Measurements from ENCODE around the gene PCSK1N.
A peak's percentile ranks its signal among the peaks of the same experiment; 100 is the strongest.

The PCSK1N gene

DNA sequence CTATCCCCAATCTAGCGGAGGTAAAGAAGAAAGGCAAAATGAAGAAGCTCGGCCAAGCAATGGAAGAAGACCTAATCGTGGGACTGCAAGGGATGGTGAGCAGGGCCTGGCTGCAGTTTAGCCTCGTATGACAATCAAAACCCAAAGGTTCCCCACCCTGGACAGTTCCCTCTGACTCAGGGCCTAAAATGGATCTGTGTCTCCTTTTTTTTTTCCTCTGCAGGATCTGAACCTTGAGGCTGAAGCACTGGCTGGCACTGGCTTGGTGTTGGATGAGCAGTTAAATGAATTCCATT, 32.6 kb downstream of the PCSK1N start:
- no peaks in the 10 kb centered on the region for H3K9me3 ChIP-seq (ENCODE audit: control insufficient read depth in 5 of 5, low read length in 5 of 5)
- H3K27me3 ChIP-seq (ENCODE audit: control insufficient read depth in 5 of 5, insufficient read depth in 4 of 5, low read length in 5 of 5), result peaks cover 0 to 6% (median 3%) of the 10 kb centered on the region in 5 donors
- H3K27ac ChIP-seq (ENCODE audit: low read depth, low read length), result peak overlapping the region; percentile 90
- peak overlapping the region in 2 of 5 donors; percentile 63 to 86 for H3K9ac ChIP-seq (ENCODE audit: low read length in 5 of 5)
- H3K4me3 ChIP-seq (ENCODE audit: low read depth in 1 of 5, low read length in 5 of 5), result peak overlapping the region; percentile 10 to 83 (median 72)
- peaks cover 5 to 22% (median 13%) of the 10 kb centered on the region in 5 donors for H3K36me3 ChIP-seq (ENCODE audit: control insufficient read depth in 5 of 5, insufficient read depth in 5 of 5, low read length in 5 of 5)
- H3K4me1 ChIP-seq (ENCODE audit: control insufficient read depth in 5 of 5, insufficient read depth in 5 of 5, low read length in 5 of 5), result peaks cover 0 to 16% (median 11%) of the 10 kb centered on the region in 5 donors

DNA sequence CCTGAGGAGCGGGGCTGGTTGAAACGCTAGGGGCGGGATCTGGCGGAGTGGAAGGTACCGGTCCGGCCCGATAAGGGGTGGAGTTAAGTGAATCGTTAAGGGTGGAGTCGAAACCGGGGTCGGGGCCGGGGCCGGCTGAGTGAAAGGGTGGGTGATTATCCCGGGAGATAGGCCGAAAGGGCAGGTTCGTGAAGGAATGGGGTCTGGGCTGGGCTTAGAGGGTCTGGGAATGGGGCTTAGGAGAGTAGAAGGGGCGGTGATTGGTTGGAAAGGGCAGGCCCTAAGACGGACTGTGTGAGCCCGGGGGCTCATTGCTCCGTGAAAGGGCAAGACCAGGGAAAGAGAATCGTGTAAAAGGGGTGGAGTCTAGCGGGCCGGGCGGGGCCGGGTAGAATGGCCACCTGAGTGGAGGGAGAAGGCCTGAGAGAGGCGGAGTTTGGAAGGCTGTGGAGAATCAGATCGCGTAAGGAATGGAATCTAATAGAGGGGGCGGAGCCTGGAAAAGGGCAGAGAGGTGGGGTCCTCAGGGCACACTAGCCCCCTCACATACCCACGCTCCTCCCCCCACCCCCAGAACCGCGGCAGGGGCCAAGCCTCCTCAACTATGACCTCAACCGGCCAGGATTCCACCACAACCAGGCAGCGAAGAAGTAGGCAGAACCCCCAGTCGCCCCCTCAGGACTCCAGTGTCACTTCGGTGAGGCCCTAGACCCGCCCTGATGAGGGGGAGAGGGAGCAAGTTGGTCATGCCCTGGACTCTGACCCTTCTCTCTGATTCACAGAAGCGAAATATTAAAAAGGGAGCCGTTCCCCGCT, 33.1 kb downstream of the PCSK1N start:
- Histone ChIP-seq H3K36me3 (ENCODE audit: control insufficient read depth in 5 of 5, insufficient read depth in 5 of 5, low read length in 5 of 5) (peaks cover 5 to 20% (median 11%) of the 10 kb centered on the region in 5 donors), H3K4me1 (ENCODE audit: control insufficient read depth in 5 of 5, insufficient read depth in 5 of 5, low read length in 5 of 5) (peaks cover 0 to 16% (median 11%) of the 10 kb centered on the region in 5 donors), H3K4me3 (ENCODE audit: low read depth in 1 of 5, low read length in 5 of 5) (peak overlapping the region; percentile 60 to 83 (median 72)), H3K27ac (ENCODE audit: low read depth, low read length) (peak overlapping the region; percentile 90), H3K27me3 (ENCODE audit: control insufficient read depth in 5 of 5, insufficient read depth in 4 of 5, low read length in 5 of 5) (peaks cover 0 to 9% (median 3%) of the 10 kb centered on the region in 5 donors), H3K9me3 (ENCODE audit: control insufficient read depth in 5 of 5, low read length in 5 of 5) (no peaks in the 10 kb centered on the region), H3K9ac (ENCODE audit: low read length in 5 of 5) (peak overlapping the region in 4 of 5 donors; percentile 63 to 86 (median 84))

DNA sequence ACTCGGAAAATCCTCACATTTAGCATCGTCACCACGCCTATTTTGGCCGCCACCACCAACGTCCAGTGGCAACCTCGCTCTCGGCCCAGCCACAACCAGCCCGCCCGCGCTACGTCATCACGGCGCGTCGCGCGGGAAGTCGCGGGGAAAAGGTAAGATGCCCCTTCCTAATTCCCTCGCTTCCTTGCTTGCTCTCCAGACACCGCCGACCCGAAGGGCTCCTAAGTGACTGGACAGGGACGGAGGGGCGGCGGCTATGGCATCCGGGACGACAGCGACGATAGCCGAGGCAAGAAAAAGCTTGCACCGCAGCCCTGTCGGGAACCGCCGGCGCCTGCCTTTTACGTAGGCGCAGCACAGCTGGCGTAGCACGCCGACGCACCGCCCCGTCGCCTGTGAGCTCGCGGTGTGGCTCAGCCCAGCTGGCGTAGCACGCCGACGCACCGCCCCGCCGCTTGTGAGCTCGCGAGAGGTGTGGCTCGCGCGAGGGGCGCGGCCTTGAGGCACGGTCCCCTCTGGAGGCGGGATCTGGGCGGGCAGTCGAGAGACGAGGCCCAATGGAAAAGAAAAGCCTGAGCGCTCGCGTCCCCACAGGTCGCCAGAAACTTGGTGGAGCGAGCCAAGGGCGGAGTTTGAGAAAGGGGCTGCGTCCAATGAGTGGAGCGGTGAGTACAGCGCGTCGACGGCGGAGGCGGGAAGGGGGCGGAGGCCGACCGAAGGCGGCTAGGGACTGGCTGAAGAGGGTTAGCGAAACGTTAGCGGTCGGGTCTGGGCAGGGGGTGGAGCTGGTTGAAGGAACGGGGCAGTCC, 33.9 kb downstream of the PCSK1N start, which contains the start of gene HDAC6:
HDAC6 (plus strand) TSS at position 788 of the 809 bp plus-strand sequence. CDS start 626 bp downstream, outside the sequence.
- peak within 1 kb of the TSS; percentile 90 for H3K27ac ChIP-seq (ENCODE audit: low read depth, low read length)
- peaks cover 0 to 15% (median 11%) of the 10 kb centered on the region in 5 donors for H3K36me3 ChIP-seq (ENCODE audit: control insufficient read depth in 5 of 5, insufficient read depth in 5 of 5, low read length in 5 of 5)
- H3K9ac ChIP-seq (ENCODE audit: low read length in 5 of 5), result peak within 1 kb of the TSS in 4 of 5 donors; percentile 63 to 86 (median 84)
- peaks cover 0 to 9% (median 1%) of the 10 kb centered on the region in 5 donors for H3K27me3 ChIP-seq (ENCODE audit: control insufficient read depth in 5 of 5, insufficient read depth in 4 of 5, low read length in 5 of 5)
- H3K4me3 ChIP-seq (ENCODE audit: low read depth in 1 of 5, low read length in 5 of 5), result peak within 1 kb of the TSS; percentile 64 to 84 (median 78)
- H3K9me3 ChIP-seq (ENCODE audit: control insufficient read depth in 5 of 5, low read length in 5 of 5), result no peaks in the 10 kb centered on the region
- peaks cover 0 to 16% (median 11%) of the 10 kb centered on the region in 5 donors for H3K4me1 ChIP-seq (ENCODE audit: control insufficient read depth in 5 of 5, insufficient read depth in 5 of 5, low read length in 5 of 5)

DNA sequence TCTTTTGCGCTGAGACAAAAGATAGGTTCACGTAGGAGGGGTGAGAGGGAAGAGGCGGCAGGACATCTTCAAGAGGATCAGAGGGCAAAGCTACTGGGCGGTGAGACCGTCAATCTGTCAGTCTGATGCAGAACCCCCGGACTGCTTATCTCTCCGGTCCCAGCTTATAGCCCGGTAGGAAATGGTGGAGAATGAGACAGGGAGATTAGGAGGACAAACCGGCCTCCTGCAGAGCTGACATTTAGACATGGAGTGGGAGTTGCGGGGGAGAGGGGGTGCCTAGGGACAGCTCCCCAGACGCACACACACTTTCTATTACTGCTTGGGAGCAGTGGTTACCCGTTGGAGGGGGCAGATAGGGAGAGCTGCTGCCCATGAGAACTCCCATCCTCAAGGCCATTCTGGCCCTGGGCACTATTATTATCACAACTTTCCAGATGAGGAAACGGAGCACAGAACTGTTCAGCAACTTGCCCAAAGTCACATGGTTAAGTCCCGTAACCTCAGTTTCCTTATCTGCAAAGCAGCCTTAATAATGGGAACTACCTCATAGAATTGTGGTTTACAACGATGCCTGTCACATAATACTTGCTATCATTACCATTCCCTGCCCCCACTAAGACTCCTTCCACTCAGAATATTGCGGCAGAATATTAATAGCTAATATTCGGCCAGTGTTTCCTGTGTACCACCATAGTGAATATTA, 34.7 kb downstream of the PCSK1N start:
- Histone ChIP-seq H3K27me3 (ENCODE audit: control insufficient read depth in 5 of 5, insufficient read depth in 4 of 5, low read length in 5 of 5) (peaks cover 0 to 13% (median 4%) of the 10 kb centered on the region in 5 donors), H3K27ac (ENCODE audit: low read depth, low read length) (peak overlapping the region; percentile 51), H3K4me1 (ENCODE audit: control insufficient read depth in 5 of 5, insufficient read depth in 5 of 5, low read length in 5 of 5) (peaks cover 0 to 16% (median 11%) of the 10 kb centered on the region in 5 donors), H3K36me3 (ENCODE audit: control insufficient read depth in 5 of 5, insufficient read depth in 5 of 5, low read length in 5 of 5) (peaks cover 0 to 10% (median 8%) of the 10 kb centered on the region in 5 donors), H3K9me3 (ENCODE audit: control insufficient read depth in 5 of 5, low read length in 5 of 5) (no peaks in the 10 kb centered on the region), H3K4me3 (ENCODE audit: low read depth in 1 of 5, low read length in 5 of 5) (peak overlapping the region; percentile 64 to 84 (median 73)), H3K9ac (ENCODE audit: low read length in 5 of 5) (peak overlapping the region in 3 of 5 donors; percentile 41 to 75 (median 46))

DNA sequence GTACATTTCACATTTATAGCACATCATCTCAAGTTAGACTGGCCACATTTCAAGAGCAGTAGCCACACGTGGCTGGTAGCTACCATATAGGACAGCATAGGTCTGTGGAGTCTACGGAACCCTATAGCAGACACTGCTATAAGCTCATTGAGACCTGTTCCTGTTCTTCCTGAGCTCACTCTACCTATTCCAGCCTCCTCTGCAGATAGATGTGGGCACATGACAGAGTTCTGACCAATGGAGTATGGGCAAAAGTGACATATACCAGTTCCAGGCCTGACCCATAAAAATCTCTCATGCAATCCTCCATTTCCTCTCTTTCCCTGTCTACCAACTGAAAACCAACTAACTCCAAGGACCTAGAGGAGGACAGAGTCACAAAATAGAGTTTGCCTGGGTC, 37.1 kb downstream of the PCSK1N start:
- H3K4me1 ChIP-seq (ENCODE audit: control insufficient read depth in 5 of 5, insufficient read depth in 5 of 5, low read length in 5 of 5), result peaks cover 0 to 16% (median 11%) of the 10 kb centered on the region in 5 donors
- no peak overlapping the region for H3K27ac ChIP-seq (ENCODE audit: low read depth, low read length)
- no peak overlapping the region for H3K4me3 ChIP-seq (ENCODE audit: low read depth in 1 of 5, low read length in 5 of 5)
- H3K36me3 ChIP-seq (ENCODE audit: control insufficient read depth in 5 of 5, insufficient read depth in 5 of 5, low read length in 5 of 5), result no peaks in the 10 kb centered on the region
- H3K9ac ChIP-seq (ENCODE audit: low read length in 5 of 5), result no peak overlapping the region
- H3K27me3 ChIP-seq (ENCODE audit: control insufficient read depth in 5 of 5, insufficient read depth in 4 of 5, low read length in 5 of 5), result peaks cover 0 to 22% (median 13%) of the 10 kb centered on the region in 5 donors
- H3K9me3 ChIP-seq (ENCODE audit: control insufficient read depth in 5 of 5, low read length in 5 of 5), result no peaks in the 10 kb centered on the region

DNA sequence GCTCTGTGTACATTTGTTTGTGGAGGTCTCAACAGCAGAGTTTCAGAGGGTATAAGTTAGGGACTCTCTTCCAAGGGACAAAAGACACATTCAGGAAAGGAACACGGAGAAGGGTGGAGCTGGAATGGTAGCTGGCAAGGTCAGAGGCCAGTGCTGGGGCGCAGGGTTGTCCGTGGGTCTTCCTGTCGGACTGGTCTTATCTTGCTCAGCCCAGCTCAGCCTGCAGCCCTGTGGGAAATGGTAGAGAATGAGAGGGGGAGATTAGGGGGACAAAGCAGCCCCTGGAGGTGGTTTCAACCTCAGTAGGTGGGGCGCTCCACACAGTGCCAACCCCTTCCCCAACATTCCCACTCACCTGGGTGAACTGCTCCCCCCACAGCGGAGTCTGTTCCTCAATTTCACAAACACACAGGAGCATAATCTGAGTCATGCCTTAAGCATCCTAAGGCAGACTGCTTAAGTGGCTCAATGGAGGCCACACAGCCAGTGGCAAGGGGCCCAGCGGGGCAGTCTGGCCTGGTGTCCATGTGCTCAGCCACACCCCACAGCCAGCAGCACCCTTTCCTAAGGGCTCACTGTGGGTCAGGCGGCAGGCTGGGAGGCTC, 40.4 kb downstream of the PCSK1N start:
- H3K36me3 ChIP-seq (ENCODE audit: control insufficient read depth in 5 of 5, insufficient read depth in 5 of 5, low read length in 5 of 5), result no peaks in the 10 kb centered on the region
- H3K9ac ChIP-seq (ENCODE audit: low read length in 5 of 5), result no peak overlapping the region
- no peak overlapping the region for H3K27ac ChIP-seq (ENCODE audit: low read depth, low read length)
- H3K4me3 ChIP-seq (ENCODE audit: low read depth in 1 of 5, low read length in 5 of 5), result no peak overlapping the region
- peaks cover 4 to 29% (median 19%) of the 10 kb centered on the region in 5 donors for H3K27me3 ChIP-seq (ENCODE audit: control insufficient read depth in 5 of 5, insufficient read depth in 4 of 5, low read length in 5 of 5)
- H3K9me3 ChIP-seq (ENCODE audit: control insufficient read depth in 5 of 5, low read length in 5 of 5), result no peaks in the 10 kb centered on the region
- no peaks in the 10 kb centered on the region for H3K4me1 ChIP-seq (ENCODE audit: control insufficient read depth in 5 of 5, insufficient read depth in 5 of 5, low read length in 5 of 5)

DNA sequence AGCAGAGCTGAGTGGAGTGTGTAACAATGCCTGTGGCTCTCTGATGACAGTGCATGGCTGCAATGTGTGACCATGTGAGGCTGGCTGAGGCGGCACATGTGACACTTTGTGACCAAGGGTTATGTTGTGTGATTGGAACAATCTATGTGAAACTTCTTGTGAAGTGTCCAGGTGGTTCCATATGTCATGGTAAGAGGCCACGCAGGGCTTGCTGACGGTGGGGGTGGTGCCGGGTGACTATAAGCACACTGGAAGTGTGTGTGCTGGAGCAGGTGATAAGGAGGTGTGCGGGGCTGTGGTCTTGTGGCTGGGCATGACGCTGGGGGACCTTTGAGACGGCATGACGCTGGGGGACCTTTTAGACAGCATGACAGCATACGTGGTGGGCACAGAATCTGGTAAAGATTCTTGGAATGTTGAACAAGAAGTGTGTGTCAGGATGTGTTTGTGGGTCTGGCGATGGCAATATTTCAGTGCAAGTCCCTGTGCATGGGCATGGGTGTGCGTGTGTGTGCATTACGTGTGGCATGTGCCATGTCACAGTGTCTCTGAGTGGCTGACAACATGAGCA, 41.0 kb downstream of the PCSK1N start:
- no peak overlapping the region for H3K27ac ChIP-seq (ENCODE audit: low read depth, low read length)
- H3K27me3 ChIP-seq (ENCODE audit: control insufficient read depth in 5 of 5, insufficient read depth in 4 of 5, low read length in 5 of 5), result peaks cover 4 to 31% (median 19%) of the 10 kb centered on the region in 5 donors
- no peaks in the 10 kb centered on the region for H3K4me1 ChIP-seq (ENCODE audit: control insufficient read depth in 5 of 5, insufficient read depth in 5 of 5, low read length in 5 of 5)
- H3K4me3 ChIP-seq (ENCODE audit: low read depth in 1 of 5, low read length in 5 of 5), result no peak overlapping the region
- no peaks in the 10 kb centered on the region for H3K36me3 ChIP-seq (ENCODE audit: control insufficient read depth in 5 of 5, insufficient read depth in 5 of 5, low read length in 5 of 5)
- H3K9me3 ChIP-seq (ENCODE audit: control insufficient read depth in 5 of 5, low read length in 5 of 5), result no peaks in the 10 kb centered on the region
- H3K9ac ChIP-seq (ENCODE audit: low read length in 5 of 5), result no peak overlapping the region

DNA sequence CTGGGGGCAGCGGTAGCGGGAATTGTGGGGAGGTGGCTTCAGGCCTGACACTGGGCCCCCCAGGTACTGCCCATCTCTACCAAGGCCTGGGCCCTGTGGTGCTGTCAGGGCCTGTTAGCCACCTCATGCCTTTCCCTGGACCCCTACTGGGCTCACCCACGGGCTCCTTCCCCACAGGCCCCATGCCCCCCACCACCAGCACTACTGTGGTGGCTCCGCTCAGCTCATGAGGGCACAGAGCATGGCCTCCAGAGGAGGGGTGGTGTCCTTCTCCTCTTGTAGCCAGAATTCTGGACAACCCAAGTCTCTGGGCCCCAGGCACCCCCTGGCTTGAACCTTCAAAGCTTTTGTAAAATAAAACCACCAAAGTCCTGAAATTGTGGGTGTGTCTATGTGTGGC, 41.5 kb downstream of the PCSK1N start:
- peaks cover 4 to 34% (median 19%) of the 10 kb centered on the region in 5 donors for H3K27me3 ChIP-seq (ENCODE audit: control insufficient read depth in 5 of 5, insufficient read depth in 4 of 5, low read length in 5 of 5)
- H3K4me1 ChIP-seq (ENCODE audit: control insufficient read depth in 5 of 5, insufficient read depth in 5 of 5, low read length in 5 of 5), result no peaks in the 10 kb centered on the region
- H3K36me3 ChIP-seq (ENCODE audit: control insufficient read depth in 5 of 5, insufficient read depth in 5 of 5, low read length in 5 of 5), result no peaks in the 10 kb centered on the region
- no peak overlapping the region for H3K4me3 ChIP-seq (ENCODE audit: low read depth in 1 of 5, low read length in 5 of 5)
- H3K27ac ChIP-seq (ENCODE audit: low read depth, low read length), result no peak overlapping the region
- no peak overlapping the region for H3K9ac ChIP-seq (ENCODE audit: low read length in 5 of 5)
- H3K9me3 ChIP-seq (ENCODE audit: control insufficient read depth in 5 of 5, low read length in 5 of 5), result no peaks in the 10 kb centered on the region

DNA sequence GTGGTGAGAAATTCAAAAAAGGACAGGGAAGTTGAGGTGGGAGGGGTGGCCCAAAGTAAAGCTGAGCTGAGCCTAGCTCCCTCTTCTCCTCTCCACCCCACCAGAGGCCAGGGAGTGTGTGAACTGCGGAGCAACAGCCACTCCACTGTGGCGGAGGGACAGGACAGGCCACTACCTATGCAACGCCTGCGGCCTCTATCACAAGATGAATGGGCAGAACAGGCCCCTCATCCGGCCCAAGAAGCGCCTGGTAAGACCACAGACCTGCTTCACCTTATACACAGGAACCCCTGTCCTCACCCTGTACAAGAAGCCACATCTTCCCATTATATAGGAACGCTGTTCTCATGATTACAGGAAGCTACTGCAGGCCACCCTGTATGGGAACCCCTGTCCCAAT, 43.2 kb downstream of the PCSK1N start:
- Histone ChIP-seq H3K9ac (ENCODE audit: low read length in 5 of 5) (no peak overlapping the region), H3K9me3 (ENCODE audit: control insufficient read depth in 5 of 5, low read length in 5 of 5) (no peaks in the 10 kb centered on the region), H3K27me3 (ENCODE audit: control insufficient read depth in 5 of 5, insufficient read depth in 4 of 5, low read length in 5 of 5) (peaks cover 10 to 43% (median 29%) of the 10 kb centered on the region in 5 donors), H3K36me3 (ENCODE audit: control insufficient read depth in 5 of 5, insufficient read depth in 5 of 5, low read length in 5 of 5) (no peaks in the 10 kb centered on the region), H3K27ac (ENCODE audit: low read depth, low read length) (no peak overlapping the region), H3K4me1 (ENCODE audit: control insufficient read depth in 5 of 5, insufficient read depth in 5 of 5, low read length in 5 of 5) (no peaks in the 10 kb centered on the region), H3K4me3 (ENCODE audit: low read depth in 1 of 5, low read length in 5 of 5) (no peak overlapping the region)

Measured in subcutaneous abdominal adipose tissue (tissue), 5 donors.